ENCODE results near the gene CLTB.

DNA sequence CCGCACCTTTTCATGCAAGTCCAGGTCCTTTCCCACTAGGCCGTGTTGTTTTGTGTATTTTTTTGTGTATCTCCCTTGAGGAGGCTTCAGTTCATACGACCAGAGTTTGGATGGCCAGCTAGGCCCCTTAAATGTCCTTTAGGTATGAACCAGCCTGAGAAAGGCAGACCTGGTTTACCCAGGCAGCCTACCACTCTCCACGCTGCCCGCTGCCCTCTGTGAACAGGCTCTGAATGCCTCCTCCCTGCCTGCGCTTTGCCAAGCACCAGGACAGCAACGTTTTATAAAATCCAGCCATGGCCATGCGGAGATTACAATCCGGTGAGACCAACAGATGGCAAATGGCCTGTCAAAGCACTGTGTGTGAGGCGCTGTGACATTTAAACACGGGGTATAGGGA lies 626 bp upstream of the CLTB start:
- TF ChIP-seq CTCF (IDR thresholded peaks at IDR 0.05) (no peak), EP300 (IDR thresholded peaks at IDR 0.05) (no peak)

Measured in tibial nerve (tissue), 4 donors.